ENCODE results near the gene WNT2. TPM values are rescaled to one million over a fixed set of nuclear protein-coding genes. Genes with fewer than 3 reads are reported as not detected.

Gene WNT2
- total and polyA plus RNA-seq, 10 of the 15 experiments (the other 5 are each of a cell fraction or from before 2014, with no cell fraction given): 0.07 to 0.34 (median 0.19) TPM

- TF ChIP-seq ZBTB40 (IDR thresholded peaks at IDR 0.05; ENCODE audit: borderline replicate concordance) (no peak), EED (IDR thresholded peaks at IDR 0.05; ENCODE audit: low read depth) (peak; percentile 97), HDGF (IDR thresholded peaks at IDR 0.05) (no peak), MTA3 (IDR thresholded peaks at IDR 0.05; ENCODE audit: borderline replicate concordance, low read length) (no peak), RFX5 (IDR thresholded peaks at IDR 0.05; ENCODE audit: low read depth, low read length) (no peak), BACH1 (IDR thresholded peaks at IDR 0.05; ENCODE audit: borderline replicate concordance) (no peak), POU2F2 (IDR thresholded peaks at IDR 0.05; ENCODE audit: borderline replicate concordance, low read depth, low read length) (no peak), CHD2 (IDR thresholded peaks at IDR 0.05; ENCODE audit: borderline replicate concordance, low read depth, low read length) (no peak), SUZ12 (IDR thresholded peaks at IDR 0.05; ENCODE audit: unreplicated experiment) (no peak), NR2C1 (IDR thresholded peaks at IDR 0.05) (no peak), YY1 (IDR thresholded peaks at IDR 0.05; ENCODE audit: low read depth, low read length) (peak; percentile 42), DPF2 (IDR thresholded peaks at IDR 0.05) (no peak; the same call in none of the 2 replicates), SUPT20H (IDR thresholded peaks at IDR 0.05; ENCODE audit: borderline replicate concordance, control insufficient read depth, low read depth, low read length) (no peak), SIN3A (IDR thresholded peaks at IDR 0.05; ENCODE audit: low read depth, low read length) (no peak), CBFB (IDR thresholded peaks at IDR 0.05; ENCODE audit: low read depth) (peak; percentile 47; the same call in 1 of the 2 replicates), LARP7 (IDR thresholded peaks at IDR 0.05) (no peak), ASH2L (IDR thresholded peaks at IDR 0.05; ENCODE audit: borderline replicate concordance, low read depth) (no peak), MTA2 (IDR thresholded peaks at IDR 0.05; ENCODE audit: low read depth) (peak; percentile 19; the same call in 1 of the 2 replicates), SMC3 (IDR thresholded peaks at IDR 0.05; ENCODE audit: borderline replicate concordance, low read length) (no peak), WRNIP1 (IDR thresholded peaks at IDR 0.05; ENCODE audit: borderline replicate concordance, low read depth, low read length) (no peak), RBBP5 (conservative IDR thresholded peaks at IDR 0.05) (no peak), TBL1XR1 (IDR thresholded peaks at IDR 0.05; ENCODE audit: low read depth, low read length) (no peak), NFXL1 (IDR thresholded peaks at IDR 0.05; ENCODE audit: borderline replicate concordance) (no peak), SPI1 (IDR thresholded peaks at IDR 0.05; ENCODE audit: borderline replicate concordance, insufficient read depth, low read depth, low read length) (no peak), SMAD5 (IDR thresholded peaks at IDR 0.05; ENCODE audit: low read depth) (no peak), POLR2AphosphoS5 (IDR thresholded peaks at IDR 0.05; ENCODE audit: low read length) (no peak), HDAC2 (IDR thresholded peaks at IDR 0.05) (no peak)
- TF ChIP-seq, protein P1, sequence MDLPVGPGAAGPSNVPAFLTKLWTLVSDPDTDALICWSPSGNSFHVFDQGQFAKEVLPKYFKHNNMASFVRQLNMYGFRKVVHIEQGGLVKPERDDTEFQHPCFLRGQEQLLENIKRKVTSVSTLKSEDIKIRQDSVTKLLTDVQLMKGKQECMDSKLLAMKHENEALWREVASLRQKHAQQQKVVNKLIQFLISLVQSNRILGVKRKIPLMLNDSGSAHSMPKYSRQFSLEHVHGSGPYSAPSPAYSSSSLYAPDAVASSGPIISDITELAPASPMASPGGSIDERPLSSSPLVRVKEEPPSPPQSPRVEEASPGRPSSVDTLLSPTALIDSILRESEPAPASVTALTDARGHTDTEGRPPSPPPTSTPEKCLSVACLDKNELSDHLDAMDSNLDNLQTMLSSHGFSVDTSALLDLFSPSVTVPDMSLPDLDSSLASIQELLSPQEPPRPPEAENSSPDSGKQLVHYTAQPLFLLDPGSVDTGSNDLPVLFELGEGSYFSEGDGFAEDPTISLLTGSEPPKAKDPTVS (IDR thresholded peaks at IDR 0.05; ENCODE audit: low read depth, low read length): no peak
- TF ChIP-seq, protein P2, sequence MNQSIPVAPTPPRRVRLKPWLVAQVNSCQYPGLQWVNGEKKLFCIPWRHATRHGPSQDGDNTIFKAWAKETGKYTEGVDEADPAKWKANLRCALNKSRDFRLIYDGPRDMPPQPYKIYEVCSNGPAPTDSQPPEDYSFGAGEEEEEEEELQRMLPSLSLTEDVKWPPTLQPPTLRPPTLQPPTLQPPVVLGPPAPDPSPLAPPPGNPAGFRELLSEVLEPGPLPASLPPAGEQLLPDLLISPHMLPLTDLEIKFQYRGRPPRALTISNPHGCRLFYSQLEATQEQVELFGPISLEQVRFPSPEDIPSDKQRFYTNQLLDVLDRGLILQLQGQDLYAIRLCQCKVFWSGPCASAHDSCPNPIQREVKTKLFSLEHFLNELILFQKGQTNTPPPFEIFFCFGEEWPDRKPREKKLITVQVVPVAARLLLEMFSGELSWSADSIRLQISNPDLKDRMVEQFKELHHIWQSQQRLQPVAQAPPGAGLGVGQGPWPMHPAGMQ (IDR thresholded peaks at IDR 0.05; ENCODE audit: borderline replicate concordance): no peak
Measured at GRCh38 chr7:117251687-117252086, 71.2 kb downstream of the WNT2 start (continued).

Data from GM12878 (cell line).